DND-41 (cell line): ENCODE data around the gene LTB4R2.

Experiments
- EZH2 ChIP-seq: IDR thresholded peaks from 3 replicates; pipeline ENCODE4 v1.6.1; 2012; ENCODE audit warnings: borderline replicate concordance, low read depth, mild to moderate bottlenecking, moderate library complexity, low read length, inconsistent platforms; ENCODE audit not compliant: severe bottlenecking
- TF ChIP-seq, protein P1 (sequence below): IDR thresholded peaks from 2 replicates; pipeline ENCODE4 v1.5.1; 2012; ENCODE audit warnings: borderline replicate concordance, low read length, moderate library complexity, mild to moderate bottlenecking; ENCODE audit not compliant: poor library complexity, severe bottlenecking; ENCODE audit errors: extremely low read depth

DNA sequence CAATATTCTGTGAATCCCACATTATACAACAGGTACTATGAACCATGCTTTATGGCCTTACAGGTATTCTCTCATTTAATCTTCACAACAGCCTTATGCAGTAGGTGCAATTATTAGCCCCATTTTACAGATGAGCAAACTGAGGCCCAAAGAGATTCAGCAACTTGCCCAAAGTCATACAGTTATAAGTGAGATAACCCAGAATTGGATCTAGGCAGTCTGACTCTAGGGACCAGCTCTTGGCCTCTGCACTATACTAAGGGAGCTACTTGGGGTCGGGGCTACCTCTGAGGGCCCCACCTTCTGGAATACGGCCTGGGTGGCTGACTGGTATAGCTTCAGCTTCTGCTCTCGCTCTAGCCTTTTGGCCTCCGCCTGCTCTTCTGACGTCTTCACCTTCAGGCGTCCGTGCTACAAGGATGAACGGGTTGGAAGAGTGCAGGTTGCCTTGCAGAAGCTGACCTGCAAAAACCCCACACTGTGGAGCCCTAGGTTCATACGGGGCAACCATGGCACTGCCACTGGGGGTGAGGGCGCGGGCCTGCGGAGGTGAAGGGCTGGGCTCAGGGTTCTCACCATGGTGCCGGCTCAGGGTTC, 39.3 kb upstream of the LTB4R2 start:
- TF ChIP-seq, protein P1, sequence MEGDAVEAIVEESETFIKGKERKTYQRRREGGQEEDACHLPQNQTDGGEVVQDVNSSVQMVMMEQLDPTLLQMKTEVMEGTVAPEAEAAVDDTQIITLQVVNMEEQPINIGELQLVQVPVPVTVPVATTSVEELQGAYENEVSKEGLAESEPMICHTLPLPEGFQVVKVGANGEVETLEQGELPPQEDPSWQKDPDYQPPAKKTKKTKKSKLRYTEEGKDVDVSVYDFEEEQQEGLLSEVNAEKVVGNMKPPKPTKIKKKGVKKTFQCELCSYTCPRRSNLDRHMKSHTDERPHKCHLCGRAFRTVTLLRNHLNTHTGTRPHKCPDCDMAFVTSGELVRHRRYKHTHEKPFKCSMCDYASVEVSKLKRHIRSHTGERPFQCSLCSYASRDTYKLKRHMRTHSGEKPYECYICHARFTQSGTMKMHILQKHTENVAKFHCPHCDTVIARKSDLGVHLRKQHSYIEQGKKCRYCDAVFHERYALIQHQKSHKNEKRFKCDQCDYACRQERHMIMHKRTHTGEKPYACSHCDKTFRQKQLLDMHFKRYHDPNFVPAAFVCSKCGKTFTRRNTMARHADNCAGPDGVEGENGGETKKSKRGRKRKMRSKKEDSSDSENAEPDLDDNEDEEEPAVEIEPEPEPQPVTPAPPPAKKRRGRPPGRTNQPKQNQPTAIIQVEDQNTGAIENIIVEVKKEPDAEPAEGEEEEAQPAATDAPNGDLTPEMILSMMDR, result no peak
- TF ChIP-seq EZH2, result no peak
